HFFc6 (cell line): ENCODE measurements around the gene MDM2. TPM values are rescaled to one million over a fixed set of nuclear protein-coding genes. Genes with fewer than 3 reads are reported as not detected.

Source experiments
- DNase-seq: peaks from one replicate; pipeline ENCODE4 v3.0.0-alpha.2; 2018
- H3K27ac Mint-ChIP-seq: 2 replicates; pipeline ENCODE4 v1.8.0; 2020; ENCODE audit warnings: mild to moderate bottlenecking, mixed read lengths
- H3K27me3 Mint-ChIP-seq: 2 replicates; pipeline ENCODE4 v1.8.0; 2021; ENCODE audit warnings: mild to moderate bottlenecking, moderate library complexity, mixed read lengths; ENCODE audit not compliant: insufficient read depth
- H3K36me3 Mint-ChIP-seq: 2 replicates; pipeline ENCODE4 v1.8.0; 2021; ENCODE audit warnings: low read depth, mixed read lengths
- H3K4me1 Mint-ChIP-seq: 2 replicates; pipeline ENCODE4 v1.8.0; 2020; ENCODE audit warnings: low read depth, mixed read lengths
- H3K4me3 Mint-ChIP-seq: 2 replicates; pipeline ENCODE4 v1.8.0; 2020; ENCODE audit warnings: mild to moderate bottlenecking, moderate library complexity, mixed read lengths
- H3K9me3 Mint-ChIP-seq: 2 replicates; pipeline ENCODE4 v1.8.0; 2020; ENCODE audit warnings: mild to moderate bottlenecking, mixed read lengths
- CTCF ChIP-seq: fragments of 200-600 bp; sonication (generic); IDR thresholded peaks from 2 replicates; pipeline ENCODE4 v1.5.0; 2021; ENCODE audit warnings: antibody characterized with exemption, mild to moderate bottlenecking
- total RNA-seq, 6 experiments: library from RNA; stranded (reverse); fragmentation: NEBNext Ultra II Directional; extraction: Animal tissue kit (Norgen Biotek cat#: 25700); gene quantifications; 2 replicates in 1 of 6; 3 replicates in 5 of 6; pipeline ENCODE4 v1.2.3, GENCODE V29; 2021

MDM2 gene
- total RNA-seq, 6 experiments from 2014 or later: 216 to 270 (median 236) TPM

GRCh38 chr12:68791897-68792481 lies 16.0 kb upstream of the MDM2 start:
- Mint-ChIP-seq H3K36me3 (no peaks in the 10 kb centered on the region; the same call in 1 of the 2 replicates), H3K27ac (no peak overlapping the region), H3K4me1 (peaks cover 33% of the 10 kb centered on the region), H3K27me3 (no peaks in the 10 kb centered on the region), H3K4me3 (no peak overlapping the region), H3K9me3 (no peaks in the 10 kb centered on the region)
- no peak for TF ChIP-seq CTCF
- no peak for DNase-seq

- Mint-ChIP-seq H3K4me3 (no peak overlapping the region), H3K27ac (no peak overlapping the region), H3K9me3 (no peaks in the 10 kb centered on the region), H3K4me1 (peaks cover 23% of the 10 kb centered on the region), H3K27me3 (no peaks in the 10 kb centered on the region), H3K36me3 (no peaks in the 10 kb centered on the region)
- peak; percentile 20 for DNase-seq
- TF ChIP-seq CTCF: no peak
Observed at GRCh38 chr12:68792952-68793351, 15.0 kb upstream of the MDM2 start.

- Mint-ChIP-seq H3K36me3 (no peaks in the 10 kb centered on the region), H3K9me3 (no peaks in the 10 kb centered on the region), H3K27ac (no peak overlapping the region), H3K27me3 (no peaks in the 10 kb centered on the region), H3K4me1 (peaks cover 20% of the 10 kb centered on the region), H3K4me3 (no peak overlapping the region)
- TF ChIP-seq CTCF: no peak
- DNase-seq: no peak
Observed at GRCh38 chr12:68793436-68793835, 14.5 kb upstream of the MDM2 start.

- peaks cover 20% of the 10 kb centered on the region for H3K4me1 Mint-ChIP-seq
- TF ChIP-seq CTCF: no peak
- no peak overlapping the region for H3K4me3 Mint-ChIP-seq
- no peak overlapping the region for H3K27ac Mint-ChIP-seq
- H3K27me3 Mint-ChIP-seq: no peaks in the 10 kb centered on the region
- DNase-seq: no peak
- no peaks in the 10 kb centered on the region for H3K36me3 Mint-ChIP-seq
- no peaks in the 10 kb centered on the region for H3K9me3 Mint-ChIP-seq
Observed at GRCh38 chr12:68793975-68794652, 13.9 kb upstream of the MDM2 start.

GRCh38 chr12:68794653-68795251 lies 13.2 kb upstream of the MDM2 start:
- no peaks in the 10 kb centered on the region for H3K9me3 Mint-ChIP-seq
- H3K27ac Mint-ChIP-seq: peak overlapping the region; percentile 18; the same call in 1 of the 2 replicates
- H3K27me3 Mint-ChIP-seq: no peaks in the 10 kb centered on the region
- no peak overlapping the region for H3K4me3 Mint-ChIP-seq
- no peak for TF ChIP-seq CTCF
- DNase-seq: peak; percentile 73
- no peaks in the 10 kb centered on the region for H3K36me3 Mint-ChIP-seq
- H3K4me1 Mint-ChIP-seq: peaks cover 20% of the 10 kb centered on the region
